ENCODE results near the gene ERBB2.
A peak's percentile ranks its signal among the peaks of the same experiment; 100 is the strongest.

Gene ERBB2

GRCh38 chr17:39655105-39655504 lies 44.8 kb upstream of the ERBB2 start:
- H3K9me3 ChIP-seq (ENCODE audit: control extremely low read depth in 1 of 5, control insufficient read depth in 4 of 5, insufficient read depth in 2 of 5, low read depth in 1 of 5, low read length in 4 of 5) = no peaks in the 10 kb centered on the region
- POLR2A ChIA-PET = no interaction called here
- no peak overlapping the region for H3K27ac ChIP-seq (ENCODE audit: insufficient read depth in 1 of 2, low read depth in 1 of 2, low read length in 2 of 2, poor library complexity in 1 of 2, severe bottlenecking in 2 of 2)
- peaks cover 0 to 37% (median 21%) of the 10 kb centered on the region in 4 experiments for H3K4me1 ChIP-seq (ENCODE audit: control extremely low read depth in 1 of 4, control insufficient read depth in 4 of 4, insufficient read depth in 4 of 4, low read length in 3 of 4)
- no peak overlapping the region for H3K4me3 ChIP-seq (ENCODE audit: control insufficient read depth in 1 of 7, extremely low read depth in 1 of 7, insufficient read depth in 4 of 7, low read depth in 2 of 7, low read length in 6 of 7)
- no peak for DNase-seq
- H3K36me3 ChIP-seq (ENCODE audit: control insufficient read depth in 4 of 4, insufficient read depth in 4 of 4, low read length in 3 of 4) = peaks cover 4 to 33% (median 15%) of the 10 kb centered on the region in 4 experiments
- H3K27me3 ChIP-seq (replicated peaks in 2 of 5; ENCODE audit: control insufficient read depth in 4 of 5, insufficient read depth in 5 of 5, low read length in 4 of 5) = no peaks in the 10 kb centered on the region
- CTCF ChIA-PET = interaction anchor here (0.8 to 16.4 kb wide), 7 partner anchors 16 to 79 kb away, joined by 3 to 198 read pairs (median 15); partner anchors contain the start of genes PNMT, PPP1R1B, STARD3 and TCAP
- WGBS (ENCODE audit: insufficient coverage) = no CpG with 5 or more reads among the region's 2 CpGs

DNA sequence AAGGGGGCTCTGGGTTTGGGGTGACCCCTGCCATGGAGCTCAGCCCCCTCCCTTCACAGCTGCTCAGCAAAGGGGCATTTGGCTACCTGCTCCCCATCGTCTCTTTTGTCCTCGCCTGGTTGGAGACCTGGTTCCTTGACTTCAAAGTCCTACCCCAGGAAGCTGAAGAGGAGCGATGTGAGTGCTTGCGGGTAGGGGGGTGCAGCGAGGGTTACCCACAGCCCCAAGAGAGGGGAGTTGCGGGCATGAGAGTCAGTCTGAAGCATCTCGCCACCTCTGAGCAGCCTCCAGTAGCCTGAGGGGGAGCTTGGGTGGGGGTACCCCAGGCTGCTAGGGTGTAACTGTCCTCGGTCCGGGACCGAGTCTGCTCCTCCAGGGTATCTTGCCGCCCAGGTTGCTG lies 41.5 kb upstream of the ERBB2 start:
- Histone ChIP-seq H3K9me3 (ENCODE audit: control extremely low read depth in 1 of 5, control insufficient read depth in 4 of 5, insufficient read depth in 2 of 5, low read depth in 1 of 5, low read length in 4 of 5) (no peaks in the 10 kb centered on the region), H3K4me3 (ENCODE audit: control insufficient read depth in 1 of 7, extremely low read depth in 1 of 7, insufficient read depth in 4 of 7, low read depth in 2 of 7, low read length in 6 of 7) (no peak overlapping the region), H3K4me1 (ENCODE audit: control extremely low read depth in 1 of 4, control insufficient read depth in 4 of 4, insufficient read depth in 4 of 4, low read length in 3 of 4) (peaks cover 0 to 58% (median 28%) of the 10 kb centered on the region in 4 experiments), H3K27me3 (replicated peaks in 2 of 5; ENCODE audit: control insufficient read depth in 4 of 5, insufficient read depth in 5 of 5, low read length in 4 of 5) (no peaks in the 10 kb centered on the region), H3K27ac (ENCODE audit: insufficient read depth in 1 of 2, low read depth in 1 of 2, low read length in 2 of 2, poor library complexity in 1 of 2, severe bottlenecking in 2 of 2) (peak overlapping the region in 1 of 2 experiments; percentile 79), H3K36me3 (ENCODE audit: control insufficient read depth in 4 of 4, insufficient read depth in 4 of 4, low read length in 3 of 4) (peaks cover 4 to 61% (median 29%) of the 10 kb centered on the region in 4 experiments)
- 95% methylated on average over 9 of the region's 11 CpGs for WGBS (ENCODE audit: insufficient coverage)
- CTCF ChIA-PET = interaction anchor here (1.7 to 16.4 kb wide), 3 partner anchors 14 to 37 kb away, joined by 7 to 198 read pairs (median 155); partner anchors contain the start of genes PNMT, STARD3 and TCAP
- DNase-seq = no peak
- POLR2A ChIA-PET = no interaction called here

- peaks cover 0 to 61% (median 30%) of the 10 kb centered on the region in 4 experiments for H3K4me1 ChIP-seq (ENCODE audit: control extremely low read depth in 1 of 4, control insufficient read depth in 4 of 4, insufficient read depth in 4 of 4, low read length in 3 of 4)
- CTCF ChIA-PET = interaction anchor here (9.7 to 16.4 kb wide), 2 partner anchors 13 to 20 kb away, joined by 155 to 198 read pairs; partner anchors contain the start of genes PNMT, STARD3 and TCAP
- no peak for DNase-seq
- no peaks in the 10 kb centered on the region for H3K27me3 ChIP-seq (replicated peaks in 2 of 5; ENCODE audit: control insufficient read depth in 4 of 5, insufficient read depth in 5 of 5, low read length in 4 of 5)
- POLR2A ChIA-PET = no interaction called here
- peak overlapping the region; percentile 64 to 79 for H3K27ac ChIP-seq (ENCODE audit: insufficient read depth in 1 of 2, low read depth in 1 of 2, low read length in 2 of 2, poor library complexity in 1 of 2, severe bottlenecking in 2 of 2)
- H3K4me3 ChIP-seq (ENCODE audit: control insufficient read depth in 1 of 7, extremely low read depth in 1 of 7, insufficient read depth in 4 of 7, low read depth in 2 of 7, low read length in 6 of 7) = no peak overlapping the region
- H3K9me3 ChIP-seq (ENCODE audit: control extremely low read depth in 1 of 5, control insufficient read depth in 4 of 5, insufficient read depth in 2 of 5, low read depth in 1 of 5, low read length in 4 of 5) = no peaks in the 10 kb centered on the region
- H3K36me3 ChIP-seq (ENCODE audit: control insufficient read depth in 4 of 4, insufficient read depth in 4 of 4, low read length in 3 of 4) = peaks cover 4 to 61% (median 29%) of the 10 kb centered on the region in 4 experiments
- whole genome bisulfite sequencing (ENCODE audit: insufficient coverage) = 100% methylated on average over 2 of the region's 3 CpGs
Measured at GRCh38 chr17:39658760-39659159, 41.1 kb upstream of the ERBB2 start.

DNA sequence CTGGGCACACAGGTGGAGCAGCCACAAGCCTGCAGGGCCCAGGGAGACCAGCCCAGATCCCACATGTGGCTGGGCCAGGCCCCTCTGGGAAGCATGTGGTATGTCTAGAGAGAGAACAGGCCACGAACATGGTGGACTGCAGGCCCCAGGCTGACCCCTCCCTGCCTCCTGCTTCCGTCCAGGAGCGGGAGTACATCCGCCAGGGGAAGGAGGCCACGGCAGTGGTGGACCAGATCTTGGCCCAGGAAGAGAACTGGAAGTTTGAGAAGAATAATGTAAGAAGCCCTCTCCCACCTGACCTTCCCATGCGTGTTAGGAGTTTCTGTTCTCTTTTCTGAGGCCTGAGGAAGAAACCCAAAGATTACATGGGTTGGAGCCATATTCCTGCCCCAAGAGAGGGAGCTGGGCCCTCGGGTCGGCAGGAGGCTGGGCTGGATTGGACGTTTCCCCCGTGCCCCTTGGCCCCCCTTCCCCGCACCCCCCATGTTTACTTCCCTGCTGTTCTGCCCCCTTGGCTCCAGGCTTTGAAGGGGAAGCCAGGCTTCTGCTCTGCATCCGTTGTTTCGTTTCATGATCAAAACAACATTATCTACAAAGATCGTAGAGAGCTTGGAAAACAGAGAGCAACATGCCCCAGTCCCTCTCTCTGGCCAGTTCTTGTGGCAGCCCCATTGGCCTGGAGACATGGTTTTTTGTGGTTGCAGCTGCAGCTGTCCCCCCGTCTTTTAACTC lies 40.4 kb upstream of the ERBB2 start:
- CTCF ChIA-PET = interaction anchor here (1.0 to 22.5 kb wide), 3 partner anchors 11 to 34 kb away, joined by 4 to 445 read pairs (median 25); partner anchors contain the start of genes PNMT and PPP1R1B
- 14% methylated on average over 6 of the region's 15 CpGs for WGBS (ENCODE audit: insufficient coverage)
- DNase-seq = peak; percentile 33 to 83 (median 74)
- POLR2A ChIA-PET = no interaction called here
- Histone ChIP-seq H3K4me1 (ENCODE audit: control extremely low read depth in 1 of 4, control insufficient read depth in 4 of 4, insufficient read depth in 4 of 4, low read length in 3 of 4) (peaks cover 0 to 67% (median 33%) of the 10 kb centered on the region in 4 experiments), H3K36me3 (ENCODE audit: control insufficient read depth in 4 of 4, insufficient read depth in 4 of 4, low read length in 3 of 4) (peaks cover 4 to 61% (median 29%) of the 10 kb centered on the region in 4 experiments), H3K9me3 (ENCODE audit: control extremely low read depth in 1 of 5, control insufficient read depth in 4 of 5, insufficient read depth in 2 of 5, low read depth in 1 of 5, low read length in 4 of 5) (no peaks in the 10 kb centered on the region), H3K4me3 (ENCODE audit: control insufficient read depth in 1 of 7, extremely low read depth in 1 of 7, insufficient read depth in 4 of 7, low read depth in 2 of 7, low read length in 6 of 7) (peak overlapping the region in 4 of 7 experiments; percentile 29 to 67 (median 50)), H3K27ac (ENCODE audit: insufficient read depth in 1 of 2, low read depth in 1 of 2, low read length in 2 of 2, poor library complexity in 1 of 2, severe bottlenecking in 2 of 2) (peak overlapping the region; percentile 64 to 79), H3K27me3 (replicated peaks in 2 of 5; ENCODE audit: control insufficient read depth in 4 of 5, insufficient read depth in 5 of 5, low read length in 4 of 5) (no peaks in the 10 kb centered on the region)

- ChIA-PET CTCF (interaction anchor here (1.0 to 22.5 kb wide), 3 partner anchors 10 to 34 kb away, joined by 4 to 445 read pairs (median 25); partner anchors contain the start of genes PNMT and PPP1R1B), POLR2A (no interaction called here)
- peaks cover 0 to 71% (median 34%) of the 10 kb centered on the region in 4 experiments for H3K4me1 ChIP-seq (ENCODE audit: control extremely low read depth in 1 of 4, control insufficient read depth in 4 of 4, insufficient read depth in 4 of 4, low read length in 3 of 4)
- WGBS (ENCODE audit: insufficient coverage) = 29% methylated on average over 5 of the region's 5 CpGs
- peak overlapping the region; percentile 64 to 79 for H3K27ac ChIP-seq (ENCODE audit: insufficient read depth in 1 of 2, low read depth in 1 of 2, low read length in 2 of 2, poor library complexity in 1 of 2, severe bottlenecking in 2 of 2)
- peak overlapping the region in 4 of 7 experiments; percentile 29 to 67 (median 50) for H3K4me3 ChIP-seq (ENCODE audit: control insufficient read depth in 1 of 7, extremely low read depth in 1 of 7, insufficient read depth in 4 of 7, low read depth in 2 of 7, low read length in 6 of 7)
- H3K27me3 ChIP-seq (replicated peaks in 2 of 5; ENCODE audit: control insufficient read depth in 4 of 5, insufficient read depth in 5 of 5, low read length in 4 of 5) = no peaks in the 10 kb centered on the region
- H3K36me3 ChIP-seq (ENCODE audit: control insufficient read depth in 4 of 4, insufficient read depth in 4 of 4, low read length in 3 of 4) = peaks cover 2 to 61% (median 29%) of the 10 kb centered on the region in 4 experiments
- no peak for DNase-seq
- no peaks in the 10 kb centered on the region for H3K9me3 ChIP-seq (ENCODE audit: control extremely low read depth in 1 of 5, control insufficient read depth in 4 of 5, insufficient read depth in 2 of 5, low read depth in 1 of 5, low read length in 4 of 5)
Measured at GRCh38 chr17:39660011-39660360, 39.9 kb upstream of the ERBB2 start.

GRCh38 chr17:39660397-39661385 lies 39.2 kb upstream of the ERBB2 start:
- POLR2A ChIA-PET = no interaction called here
- peaks cover 0 to 2% (median 0%) of the 10 kb centered on the region in 5 experiments for H3K27me3 ChIP-seq (replicated peaks in 2 of 5; ENCODE audit: control insufficient read depth in 4 of 5, insufficient read depth in 5 of 5, low read length in 4 of 5)
- peaks cover 2 to 60% (median 29%) of the 10 kb centered on the region in 4 experiments for H3K36me3 ChIP-seq (ENCODE audit: control insufficient read depth in 4 of 4, insufficient read depth in 4 of 4, low read length in 3 of 4)
- peak overlapping the region; percentile 64 to 79 for H3K27ac ChIP-seq (ENCODE audit: insufficient read depth in 1 of 2, low read depth in 1 of 2, low read length in 2 of 2, poor library complexity in 1 of 2, severe bottlenecking in 2 of 2)
- CTCF ChIA-PET = interaction anchor here (1.0 to 22.5 kb wide), 4 partner anchors 8 to 35 kb away, joined by 4 to 445 read pairs (median 18); partner anchors contain the start of genes PNMT and PPP1R1B
- DNase-seq = no peak
- H3K9me3 ChIP-seq (ENCODE audit: control extremely low read depth in 1 of 5, control insufficient read depth in 4 of 5, insufficient read depth in 2 of 5, low read depth in 1 of 5, low read length in 4 of 5) = no peaks in the 10 kb centered on the region
- peaks cover 0 to 77% (median 37%) of the 10 kb centered on the region in 4 experiments for H3K4me1 ChIP-seq (ENCODE audit: control extremely low read depth in 1 of 4, control insufficient read depth in 4 of 4, insufficient read depth in 4 of 4, low read length in 3 of 4)
- WGBS (ENCODE audit: insufficient coverage) = 89% methylated on average over 31 of the region's 35 CpGs
- H3K4me3 ChIP-seq (ENCODE audit: control insufficient read depth in 1 of 7, extremely low read depth in 1 of 7, insufficient read depth in 4 of 7, low read depth in 2 of 7, low read length in 6 of 7) = peak overlapping the region in 4 of 7 experiments; percentile 6 to 67 (median 50)

Measured in common myeloid progenitor, CD34-positive (primary cell).